ENCODE data around the gene HIPK2.

GRCh38 chr7:139811066-139811465 lies 33.3 kb upstream of the HIPK2 start:
- no peak for TF ChIP-seq EZH2 (IDR thresholded peaks at IDR 0.05; ENCODE audit: borderline replicate concordance)
- no peak for TF ChIP-seq CTCF (IDR thresholded peaks at IDR 0.05; ENCODE audit: poor library complexity)
- TF ChIP-seq EZH2phosphoT487 (IDR thresholded peaks at IDR 0.05; ENCODE audit: low read depth, severe bottlenecking, unreplicated experiment) = no peak

All from hepatocyte (in vitro differentiated cells).